Panc1 (cell line): ENCODE results near the gene STARD13. TPM values are rescaled to one million over a fixed set of nuclear protein-coding genes. Genes with fewer than 3 reads are reported as not detected.

Experiments
- ATAC-seq: fragments of 200-7000 bp; cut with Tn5 transposase; 2 replicates; pipeline ENCODE4 v1.9.1; 2020; ENCODE audit warnings: mild to moderate bottlenecking, moderate library complexity
- BruUV-seq: library from RNA; stranded (reverse); fragments of 400-500 nt; replicated peaks from 2 replicates; lab custom pipeline; 2021; lab: Mats Ljungman, UMichigan
- CTCF ChIA-PET: fragments of 300-600 bp; sonication (Branson Sonifier 250); formaldehyde crosslinking; loops from one replicate; lab custom pipeline; 2022; ENCODE audit warnings: antibody characterized with exemption; lab: Charles Lee
- POLR2A ChIA-PET: fragments of 300-600 bp; sonication (Branson Sonifier 250); formaldehyde crosslinking; loops from one replicate; lab custom pipeline; 2022; ENCODE audit warnings: antibody characterized with exemption; lab: Charles Lee
- DNase-seq: peaks from one replicate; pipeline ENCODE4 v3.0.0-alpha.2; 2010; ENCODE audit warnings: low read depth, low spot score
- H3K27ac ChIP-seq: 2 replicates; pipeline ENCODE4 v1.5.1; 2011; ENCODE audit warnings: mild to moderate bottlenecking, low read length, inconsistent platforms
- H3K27me3 ChIP-seq: fragments of 200-500 bp; sonication (Bioruptor generic); 2 replicates; pipeline ENCODE4 v1.6.0; 2014; ENCODE audit warnings: low read length, inconsistent platforms; ENCODE audit not compliant: control insufficient read depth, insufficient read depth
- H3K36me3 ChIP-seq: fragments of 200-500 bp; sonication (Bioruptor generic); 2 replicates; pipeline ENCODE4 v1.5.1; 2014; ENCODE audit warnings: inconsistent platforms, mild to moderate bottlenecking, low read length, moderate library complexity; ENCODE audit not compliant: control insufficient read depth, insufficient read depth
- H3K4me1 ChIP-seq: 2 replicates; pipeline ENCODE4 v1.5.1; 2011; ENCODE audit warnings: inconsistent platforms, mild to moderate bottlenecking, low read length, moderate library complexity; ENCODE audit not compliant: control insufficient read depth, insufficient read depth
- H3K4me3 ChIP-seq, 2 experiments: 2 replicates each; pipeline ENCODE4 v1.5.1; 2011 to 2012; ENCODE audit warnings: low read depth in 2 of 2, low read length in 2 of 2, mild to moderate bottlenecking in 2 of 2, inconsistent platforms in 1 of 2, moderate library complexity in 1 of 2
- H3K9me3 ChIP-seq: fragments of 200-500 bp; sonication (Bioruptor generic); 2 replicates; pipeline ENCODE4 v1.5.1; 2014; ENCODE audit warnings: low read depth, mild to moderate bottlenecking, inconsistent platforms, low read length, moderate library complexity; ENCODE audit not compliant: control insufficient read depth, insufficient read depth
- POLR2AphosphoS5 ChIP-seq: IDR thresholded peaks from 2 replicates; pipeline ENCODE4 v1.6.1; 2012; ENCODE audit warnings: mild to moderate bottlenecking, low read depth, low read length, moderate library complexity
- SIN3A ChIP-seq: IDR thresholded peaks from 2 replicates; pipeline ENCODE4 v1.6.1; 2012; ENCODE audit warnings: low read depth, mild to moderate bottlenecking, low read length, moderate library complexity, borderline replicate concordance; ENCODE audit not compliant: insufficient read depth
- TCF7L2 ChIP-seq: IDR thresholded peaks from 2 replicates; pipeline ENCODE4 v1.6.1; 2011; ENCODE audit warnings: mild to moderate bottlenecking, low read depth, low read length, inconsistent platforms
- in situ Hi-C: cut with HindIII; loops from 2 replicates; pipeline ENCODE4 v1.10.0; 2016; ENCODE audit warnings: low sequenced_read_pairs, low pct_unique_long_range_greater_than_20kb
- intact Hi-C: fragments of 100-400 bp; cut with micrococcal nuclease; formaldehyde crosslinking; loops from one replicate; pipeline ENCODE4 v1.10.0; 2022; ENCODE audit not compliant: unreplicated experiment
- total RNA-seq: library from RNA; stranded (reverse); gene quantifications from one replicate; pipeline ENCODE4 v1.2.1, GENCODE V29; 2021; ENCODE audit not compliant: unreplicated experiment
- TF ChIP-seq, protein P1 (sequence below): fragments of 450-650 bp; IDR thresholded peaks from 2 replicates; pipeline ENCODE4 v1.5.1; 2017; ENCODE audit warnings: mild to moderate bottlenecking
- TF ChIP-seq, protein P2 (sequence below), 2 experiments: IDR thresholded peaks; 2 replicates each; pipeline ENCODE4 v1.6.1; 2011 to 2012; ENCODE audit warnings: low read depth in 2 of 2, control low read depth in 1 of 2, low read length in 1 of 2, mild to moderate bottlenecking in 1 of 2, moderate library complexity in 1 of 2; ENCODE audit not compliant: insufficient read depth in 1 of 2

Gene STARD13
- total RNA-seq, 1 experiment from 2014 or later: 6.5 TPM

DNA sequence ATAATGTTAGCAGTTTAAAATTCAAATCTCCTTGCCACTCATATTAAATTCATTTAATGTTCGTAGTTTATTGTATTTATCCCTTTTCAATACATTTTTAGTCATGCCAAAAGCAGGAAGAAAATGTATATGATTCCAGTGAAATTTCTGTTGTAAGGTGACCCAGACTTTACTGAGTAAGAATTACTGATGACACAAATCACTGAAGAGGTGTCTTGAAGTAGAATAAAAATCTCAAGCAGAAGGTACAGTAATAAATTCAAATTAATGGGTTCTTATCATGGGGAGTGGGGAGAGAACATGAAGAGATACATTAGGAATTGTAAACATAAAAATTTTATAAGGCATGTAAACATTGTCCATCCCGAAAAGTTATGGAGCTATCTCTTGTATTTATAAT, 19.9 kb downstream of the STARD13 start:
- BruUV-seq: no TSS peak
- no peak for ATAC-seq
- H3K27me3 ChIP-seq: no peaks in the 10 kb centered on the region
- H3K4me1 ChIP-seq: peaks cover 10% of the 10 kb centered on the region
- H3K9me3 ChIP-seq: no peaks in the 10 kb centered on the region
- intact Hi-C loops: no loop called here
- H3K27ac ChIP-seq: no peak overlapping the region
- TF ChIP-seq, protein P1, sequence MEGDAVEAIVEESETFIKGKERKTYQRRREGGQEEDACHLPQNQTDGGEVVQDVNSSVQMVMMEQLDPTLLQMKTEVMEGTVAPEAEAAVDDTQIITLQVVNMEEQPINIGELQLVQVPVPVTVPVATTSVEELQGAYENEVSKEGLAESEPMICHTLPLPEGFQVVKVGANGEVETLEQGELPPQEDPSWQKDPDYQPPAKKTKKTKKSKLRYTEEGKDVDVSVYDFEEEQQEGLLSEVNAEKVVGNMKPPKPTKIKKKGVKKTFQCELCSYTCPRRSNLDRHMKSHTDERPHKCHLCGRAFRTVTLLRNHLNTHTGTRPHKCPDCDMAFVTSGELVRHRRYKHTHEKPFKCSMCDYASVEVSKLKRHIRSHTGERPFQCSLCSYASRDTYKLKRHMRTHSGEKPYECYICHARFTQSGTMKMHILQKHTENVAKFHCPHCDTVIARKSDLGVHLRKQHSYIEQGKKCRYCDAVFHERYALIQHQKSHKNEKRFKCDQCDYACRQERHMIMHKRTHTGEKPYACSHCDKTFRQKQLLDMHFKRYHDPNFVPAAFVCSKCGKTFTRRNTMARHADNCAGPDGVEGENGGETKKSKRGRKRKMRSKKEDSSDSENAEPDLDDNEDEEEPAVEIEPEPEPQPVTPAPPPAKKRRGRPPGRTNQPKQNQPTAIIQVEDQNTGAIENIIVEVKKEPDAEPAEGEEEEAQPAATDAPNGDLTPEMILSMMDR: no peak
- TF ChIP-seq TCF7L2 (no peak), SIN3A (no peak), POLR2AphosphoS5 (no peak)
- TF ChIP-seq, protein P2, sequence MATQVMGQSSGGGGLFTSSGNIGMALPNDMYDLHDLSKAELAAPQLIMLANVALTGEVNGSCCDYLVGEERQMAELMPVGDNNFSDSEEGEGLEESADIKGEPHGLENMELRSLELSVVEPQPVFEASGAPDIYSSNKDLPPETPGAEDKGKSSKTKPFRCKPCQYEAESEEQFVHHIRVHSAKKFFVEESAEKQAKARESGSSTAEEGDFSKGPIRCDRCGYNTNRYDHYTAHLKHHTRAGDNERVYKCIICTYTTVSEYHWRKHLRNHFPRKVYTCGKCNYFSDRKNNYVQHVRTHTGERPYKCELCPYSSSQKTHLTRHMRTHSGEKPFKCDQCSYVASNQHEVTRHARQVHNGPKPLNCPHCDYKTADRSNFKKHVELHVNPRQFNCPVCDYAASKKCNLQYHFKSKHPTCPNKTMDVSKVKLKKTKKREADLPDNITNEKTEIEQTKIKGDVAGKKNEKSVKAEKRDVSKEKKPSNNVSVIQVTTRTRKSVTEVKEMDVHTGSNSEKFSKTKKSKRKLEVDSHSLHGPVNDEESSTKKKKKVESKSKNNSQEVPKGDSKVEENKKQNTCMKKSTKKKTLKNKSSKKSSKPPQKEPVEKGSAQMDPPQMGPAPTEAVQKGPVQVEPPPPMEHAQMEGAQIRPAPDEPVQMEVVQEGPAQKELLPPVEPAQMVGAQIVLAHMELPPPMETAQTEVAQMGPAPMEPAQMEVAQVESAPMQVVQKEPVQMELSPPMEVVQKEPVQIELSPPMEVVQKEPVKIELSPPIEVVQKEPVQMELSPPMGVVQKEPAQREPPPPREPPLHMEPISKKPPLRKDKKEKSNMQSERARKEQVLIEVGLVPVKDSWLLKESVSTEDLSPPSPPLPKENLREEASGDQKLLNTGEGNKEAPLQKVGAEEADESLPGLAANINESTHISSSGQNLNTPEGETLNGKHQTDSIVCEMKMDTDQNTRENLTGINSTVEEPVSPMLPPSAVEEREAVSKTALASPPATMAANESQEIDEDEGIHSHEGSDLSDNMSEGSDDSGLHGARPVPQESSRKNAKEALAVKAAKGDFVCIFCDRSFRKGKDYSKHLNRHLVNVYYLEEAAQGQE (IDR thresholded peaks at IDR 0.05; ENCODE audit: insufficient read depth in 1 of 2, low read depth in 2 of 2, low read length in 1 of 2): no peak
- no peaks in the 10 kb centered on the region for H3K36me3 ChIP-seq
- no peak for DNase-seq
- ChIA-PET POLR2A (no interaction called here), CTCF (no interaction called here)
- in situ Hi-C loops: no loop called here
- no peak overlapping the region for H3K4me3 ChIP-seq

DNA sequence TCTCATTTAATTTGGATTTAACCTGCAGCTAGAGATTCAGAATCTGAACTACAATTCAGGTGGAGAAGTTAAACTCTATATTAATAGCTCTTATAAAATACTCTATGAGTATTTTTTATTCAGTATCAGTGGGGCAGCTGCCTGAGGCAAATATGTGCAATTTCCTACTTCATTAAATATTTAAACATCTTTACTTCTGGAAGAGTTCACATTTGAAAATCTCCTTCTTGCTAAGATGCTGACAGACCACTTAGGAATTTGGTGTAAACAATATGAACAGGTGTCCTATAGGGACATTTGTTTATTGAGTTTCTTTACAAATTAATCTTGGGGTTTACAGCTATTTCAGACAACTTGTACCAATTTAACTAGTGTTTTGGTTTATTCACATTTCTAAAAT, 20.4 kb downstream of the STARD13 start:
- no peak overlapping the region for H3K27ac ChIP-seq
- ATAC-seq (no peak), DNase-seq (no peak)
- peaks cover 7% of the 10 kb centered on the region for H3K4me1 ChIP-seq
- no peaks in the 10 kb centered on the region for H3K36me3 ChIP-seq
- H3K27me3 ChIP-seq: no peaks in the 10 kb centered on the region
- H3K4me3 ChIP-seq: no peak overlapping the region
- H3K9me3 ChIP-seq: no peaks in the 10 kb centered on the region
- no peak for TF ChIP-seq SIN3A
- TF ChIP-seq, protein P2 (IDR thresholded peaks at IDR 0.05; ENCODE audit: insufficient read depth in 1 of 2, low read depth in 2 of 2, low read length in 1 of 2): no peak
- TF ChIP-seq, protein P1: no peak
- no peak for TF ChIP-seq POLR2AphosphoS5
- no peak for TF ChIP-seq TCF7L2
- CTCF ChIA-PET: no interaction called here
- in situ Hi-C loops (no loop called here), intact Hi-C loops (no loop called here)
- no TSS peak for BruUV-seq
- POLR2A ChIA-PET: no interaction called here
